ENCODE results near the gene MYLIP. TPM values are rescaled to one million over a fixed set of nuclear protein-coding genes. Genes with fewer than 3 reads are reported as not detected.

Gene MYLIP
- total and polyA plus RNA-seq, 2 of the 13 experiments (the other 11 are each of a cell fraction or from before 2014, with no cell fraction given) = 3.4 to 10.8 TPM

GRCh38 chr6:16127471-16127870 is 1.4 kb upstream of the MYLIP start:
- BruUV-seq (replicated peaks) = no TSS peak
- no peak overlapping the region for H2AFZ ChIP-seq (ENCODE audit: low read length)
- no peaks in the 10 kb centered on the region for H3K36me3 ChIP-seq (replicated peaks in 1 of 2; ENCODE audit: control insufficient read depth in 1 of 2, insufficient read depth in 2 of 2, low read length in 2 of 2)
- H3K79me2 ChIP-seq (ENCODE audit: insufficient read depth, low read length) = no peaks in the 10 kb centered on the region
- H3K4me2 ChIP-seq (ENCODE audit: low read depth, low read length) = no peak overlapping the region
- in situ Hi-C loops (cut with HindIII; ENCODE audit: extremely low pct_ligation_motif_present, low pct_unique_long_range_greater_than_20kb) = no loop called here
- CTCF ChIA-PET (ENCODE audit: low intra/inter-chr PET ratio, low total read pairs) = no interaction called here
- peaks cover 0 to 34% of the 10 kb centered on the region in 2 experiments; a peak in 3 of 5 replicates for H3K27me3 ChIP-seq (ENCODE audit: control insufficient read depth in 1 of 2, insufficient read depth in 2 of 2, low read length in 2 of 2)
- ATAC-seq (no peak), FAIRE-seq (no peak), DNase-seq (ENCODE audit: low spot score) (no peak)
- H3K9me3 ChIP-seq (ENCODE audit: low read length) = no peaks in the 10 kb centered on the region
- TF ChIP-seq EED (CRISPR knock-in tag; IDR thresholded peaks at IDR 0.05) = 0 out of 2 replicates have a peak, but pooled peaks have one; percentile 23
- TF ChIP-seq CEBPB (IDR thresholded peaks at IDR 0.05; ENCODE audit: borderline replicate concordance, low read depth, low read length) = peak; percentile 51
- peak; percentile 38; the same call in 1 of the 2 replicates for TF ChIP-seq ZNF460 (CRISPR knock-in tag; IDR thresholded peaks at IDR 0.05; ENCODE audit: borderline replicate concordance)
- no peak for TF ChIP-seq CSRNP1 (CRISPR knock-in tag; IDR thresholded peaks at IDR 0.05)
- TF ChIP-seq ZNF770 (CRISPR knock-in tag; IDR thresholded peaks at IDR 0.05) = peak; percentile 69; the same call in 1 of the 2 replicates
- POLR2A ChIA-PET = no interaction called here
- H3K4me3 ChIP-seq (replicated peaks in 1 of 3; ENCODE audit: insufficient read depth in 1 of 3, low read depth in 2 of 3, low read length in 3 of 3) = no peak overlapping the region
- H3K9ac ChIP-seq (ENCODE audit: insufficient read depth, low read depth, low read length) = no peak overlapping the region
- H3K4me1 ChIP-seq (ENCODE audit: insufficient read depth, low read length) = peaks cover 26% of the 10 kb centered on the region
- 64% methylated on average over 12 of the region's 12 CpGs for WGBS (ENCODE audit: low lambda C conversion rate)
- no peaks in the 10 kb centered on the region for H4K20me1 ChIP-seq (ENCODE audit: insufficient read depth, low read length)
- H3K27ac ChIP-seq (ENCODE audit: extremely low read length, insufficient read depth, low read length) = no peak overlapping the region
- intact Hi-C loops (cut with micrococcal nuclease; ENCODE audit: unreplicated experiment) = loop anchor here (5.0 kb wide), 2 partner anchors 170 to 230 kb away; no protein-coding TSS in a partner anchor
